Measurements from ENCODE around the gene PET100. TPM values are rescaled to one million over a fixed set of nuclear protein-coding genes. Genes with fewer than 3 reads are reported as not detected.

Gene PET100
- total RNA-seq, 1 donor from 2014 or later = 186 TPM

GRCh38 chr19:7607212-7607873 is 22.2 kb upstream of the PET100 start:
- Mint-ChIP-seq H3K27ac (ENCODE audit: unreplicated experiment) (no peak overlapping the region), H3K4me1 (ENCODE audit: low read depth, unreplicated experiment) (no peaks in the 10 kb centered on the region), H3K9me3 (ENCODE audit: unreplicated experiment) (peaks cover 4% of the 10 kb centered on the region), H3K36me3 (ENCODE audit: unreplicated experiment) (no peaks in the 10 kb centered on the region), H3K4me3 (ENCODE audit: unreplicated experiment) (no peak overlapping the region), H3K27me3 (ENCODE audit: unreplicated experiment) (peaks cover 11% of the 10 kb centered on the region)
- TF ChIP-seq, protein P1, sequence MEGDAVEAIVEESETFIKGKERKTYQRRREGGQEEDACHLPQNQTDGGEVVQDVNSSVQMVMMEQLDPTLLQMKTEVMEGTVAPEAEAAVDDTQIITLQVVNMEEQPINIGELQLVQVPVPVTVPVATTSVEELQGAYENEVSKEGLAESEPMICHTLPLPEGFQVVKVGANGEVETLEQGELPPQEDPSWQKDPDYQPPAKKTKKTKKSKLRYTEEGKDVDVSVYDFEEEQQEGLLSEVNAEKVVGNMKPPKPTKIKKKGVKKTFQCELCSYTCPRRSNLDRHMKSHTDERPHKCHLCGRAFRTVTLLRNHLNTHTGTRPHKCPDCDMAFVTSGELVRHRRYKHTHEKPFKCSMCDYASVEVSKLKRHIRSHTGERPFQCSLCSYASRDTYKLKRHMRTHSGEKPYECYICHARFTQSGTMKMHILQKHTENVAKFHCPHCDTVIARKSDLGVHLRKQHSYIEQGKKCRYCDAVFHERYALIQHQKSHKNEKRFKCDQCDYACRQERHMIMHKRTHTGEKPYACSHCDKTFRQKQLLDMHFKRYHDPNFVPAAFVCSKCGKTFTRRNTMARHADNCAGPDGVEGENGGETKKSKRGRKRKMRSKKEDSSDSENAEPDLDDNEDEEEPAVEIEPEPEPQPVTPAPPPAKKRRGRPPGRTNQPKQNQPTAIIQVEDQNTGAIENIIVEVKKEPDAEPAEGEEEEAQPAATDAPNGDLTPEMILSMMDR (IDR thresholded peaks at IDR 0.05; ENCODE audit: partially characterized antibody, unreplicated experiment) = no peak
- DNase-seq = no peak

- DNase-seq = no peak
- Mint-ChIP-seq H3K4me3 (ENCODE audit: unreplicated experiment) (no peak overlapping the region), H3K27me3 (ENCODE audit: unreplicated experiment) (peaks cover 7% of the 10 kb centered on the region), H3K36me3 (ENCODE audit: unreplicated experiment) (no peaks in the 10 kb centered on the region), H3K27ac (ENCODE audit: unreplicated experiment) (no peak overlapping the region), H3K4me1 (ENCODE audit: low read depth, unreplicated experiment) (no peaks in the 10 kb centered on the region), H3K9me3 (ENCODE audit: unreplicated experiment) (peaks cover 4% of the 10 kb centered on the region)
- TF ChIP-seq, protein P1 (IDR thresholded peaks at IDR 0.05; ENCODE audit: partially characterized antibody, unreplicated experiment) = no peak
Measured at GRCh38 chr19:7607874-7608560, 21.6 kb upstream of the PET100 start.

DNA sequence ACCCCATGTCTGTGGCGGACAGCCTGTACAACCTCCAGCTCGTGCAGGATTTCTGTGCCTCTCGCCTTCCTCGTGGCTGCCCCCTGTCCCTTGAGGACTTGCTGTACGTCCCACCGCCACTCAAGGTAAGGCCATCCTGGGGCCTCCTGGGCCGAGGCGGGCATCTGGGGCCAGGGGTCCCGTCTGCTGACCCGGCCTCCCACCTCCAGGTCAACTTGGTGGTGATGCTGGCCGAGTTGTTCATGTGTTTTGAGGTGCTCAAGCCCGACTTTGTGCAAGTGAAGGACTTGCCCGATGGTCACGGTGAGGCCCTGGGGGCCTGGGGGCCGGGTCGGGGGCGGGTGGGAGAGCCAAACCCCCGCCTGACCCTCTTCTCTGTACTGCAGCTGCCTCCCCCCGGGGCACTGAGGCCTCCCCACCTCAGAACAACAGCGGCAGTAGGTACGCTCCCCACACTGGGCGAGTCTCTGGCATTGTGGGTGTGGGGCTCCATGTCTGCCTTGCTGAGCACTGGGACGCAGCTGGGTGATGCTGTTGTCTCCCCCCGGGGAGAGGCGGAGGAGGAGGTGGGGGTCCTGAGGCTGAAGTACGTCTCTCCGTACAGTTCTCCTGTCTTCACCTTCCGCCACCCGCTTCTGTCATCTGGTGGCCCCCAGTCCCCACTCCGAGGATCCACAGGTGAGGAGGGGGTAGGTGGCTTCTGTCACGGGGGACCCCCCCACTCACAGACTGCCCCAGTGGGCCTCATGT is 18.9 kb upstream of the PET100 start:
- no peaks in the 10 kb centered on the region for H3K4me1 Mint-ChIP-seq (ENCODE audit: low read depth, unreplicated experiment)
- no peak overlapping the region for H3K27ac Mint-ChIP-seq (ENCODE audit: unreplicated experiment)
- peaks cover 9% of the 10 kb centered on the region for H3K27me3 Mint-ChIP-seq (ENCODE audit: unreplicated experiment)
- H3K36me3 Mint-ChIP-seq (ENCODE audit: unreplicated experiment) = no peaks in the 10 kb centered on the region
- TF ChIP-seq, protein P1 (IDR thresholded peaks at IDR 0.05; ENCODE audit: partially characterized antibody, unreplicated experiment) = no peak
- DNase-seq = no peak
- H3K9me3 Mint-ChIP-seq (ENCODE audit: unreplicated experiment) = peaks cover 1% of the 10 kb centered on the region
- H3K4me3 Mint-ChIP-seq (ENCODE audit: unreplicated experiment) = no peak overlapping the region

- DNase-seq = no peak
- TF ChIP-seq, protein P1 (IDR thresholded peaks at IDR 0.05; ENCODE audit: partially characterized antibody, unreplicated experiment) = no peak
Measured at GRCh38 chr19:7611541-7612279, 17.9 kb upstream of the PET100 start.

More at GRCh38 chr19:7611541-7612279, 17.9 kb upstream of the PET100 start:
- Mint-ChIP-seq H3K4me3 (ENCODE audit: unreplicated experiment) (no peak overlapping the region), H3K36me3 (ENCODE audit: unreplicated experiment) (no peaks in the 10 kb centered on the region), H3K9me3 (ENCODE audit: unreplicated experiment) (no peaks in the 10 kb centered on the region), H3K4me1 (ENCODE audit: low read depth, unreplicated experiment) (no peaks in the 10 kb centered on the region), H3K27ac (ENCODE audit: unreplicated experiment) (no peak overlapping the region), H3K27me3 (ENCODE audit: unreplicated experiment) (peaks cover 7% of the 10 kb centered on the region)
